IMR-90 (cell line): Measurements from ENCODE around the gene ZNF407. TPM values are rescaled to one million over a fixed set of nuclear protein-coding genes. Genes with fewer than 3 reads are reported as not detected.
A peak's percentile ranks its signal among the peaks of the same experiment; 100 is the strongest.

Experiments
- ATAC-seq: fragments of 200-7000 bp; cut with Tn5 transposase; 2 replicates; pipeline ENCODE4 v1.9.1; 2020; ENCODE audit warnings: low read depth, mild to moderate bottlenecking, moderate library complexity
- BruUV-seq: library from RNA; stranded (reverse); fragments of 400-500 nt; replicated peaks from 2 replicates; lab custom pipeline; 2021; lab: Mats Ljungman, UMichigan
- CTCF ChIA-PET: fragments of 300-600 bp; formaldehyde crosslinking; extraction: SDS; loops from one replicate; lab custom pipeline; 2021; ENCODE audit warnings: antibody characterized with exemption; lab: Yijun Ruan, JAX
- POLR2A ChIA-PET: fragments of 300-600 bp; sonication (Branson Sonifier 250); formaldehyde crosslinking; loops from one replicate; lab custom pipeline; 2022; ENCODE audit warnings: antibody characterized with exemption; ENCODE audit not compliant: unreplicated experiment; lab: Charles Lee
- DNase-seq: peaks from one replicate; pipeline ENCODE4 v3.0.0; 2013
- H2AFZ ChIP-seq: replicated peaks from 2 replicates; pipeline ENCODE3; 2013; ENCODE audit warnings: low read length, mild to moderate bottlenecking; ENCODE audit not compliant: poor library complexity
- H2AK5ac ChIP-seq: 2 replicates; pipeline ENCODE4 v1.6.1; 2013; ENCODE audit warnings: low read depth, low read length, inconsistent platforms
- H2AK9ac ChIP-seq: replicated peaks from 2 replicates; pipeline ENCODE3; 2013; ENCODE audit warnings: mild to moderate bottlenecking, low read depth, low read length, moderate library complexity; ENCODE audit not compliant: poor library complexity
- H2BK120ac ChIP-seq: 2 replicates; pipeline ENCODE4 v1.6.1; 2013; ENCODE audit warnings: low read depth, low read length, inconsistent platforms
- H2BK15ac ChIP-seq: 3 replicates; pipeline ENCODE4 v1.6.1; 2013; ENCODE audit warnings: low read depth, low read length, inconsistent platforms
- H2BK20ac ChIP-seq: 2 replicates; pipeline ENCODE4 v1.6.1; 2013; ENCODE audit warnings: low read depth, mild to moderate bottlenecking, inconsistent platforms, low read length, moderate library complexity
- H2BK5ac ChIP-seq: 2 replicates; pipeline ENCODE4 v1.6.1; 2013; ENCODE audit warnings: mild to moderate bottlenecking, low read depth, low read length, inconsistent platforms; ENCODE audit not compliant: poor library complexity, severe bottlenecking
- H3K14ac ChIP-seq: replicated peaks from 2 replicates; pipeline ENCODE4 v1.6.1; 2013; ENCODE audit warnings: low read depth, low read length, inconsistent platforms
- H3K18ac ChIP-seq: 2 replicates; pipeline ENCODE4 v1.6.1; 2013; ENCODE audit warnings: low read depth, low read length, control low read depth
- H3K23ac ChIP-seq: 2 replicates; pipeline ENCODE4 v1.6.1; 2013; ENCODE audit warnings: low read depth, low read length, inconsistent platforms
- H3K27ac ChIP-seq: 2 replicates; pipeline ENCODE4 v1.5.1; 2013; ENCODE audit warnings: mild to moderate bottlenecking, control low read depth, low read length; ENCODE audit not compliant: insufficient read depth
- H3K27me3 ChIP-seq: 2 replicates; pipeline ENCODE4 v1.6.1; 2013; ENCODE audit warnings: low read length; ENCODE audit not compliant: control insufficient read depth, insufficient read depth
- H3K36me3 ChIP-seq: 2 replicates; pipeline ENCODE4 v1.6.1; 2013; ENCODE audit warnings: low read length, mixed read lengths; ENCODE audit not compliant: control insufficient read depth, insufficient read depth
- H3K4ac ChIP-seq: 2 replicates; pipeline ENCODE4 v1.6.1; 2013; ENCODE audit warnings: low read depth, low read length, inconsistent platforms
- H3K4me1 ChIP-seq: 2 replicates; pipeline ENCODE4 v1.6.1; 2013; ENCODE audit warnings: low read length, mixed read lengths; ENCODE audit not compliant: control insufficient read depth, insufficient read depth
- H3K4me2 ChIP-seq: 2 replicates; pipeline ENCODE4 v1.6.1; 2013; ENCODE audit warnings: low read depth, mild to moderate bottlenecking, control low read depth, low read length, moderate library complexity
- H3K4me3 ChIP-seq: 2 replicates; pipeline ENCODE4 v1.5.1; 2013; ENCODE audit warnings: low read depth, mild to moderate bottlenecking, control low read depth, low read length, moderate library complexity; ENCODE audit not compliant: insufficient read depth
- H3K56ac ChIP-seq: 2 replicates; pipeline ENCODE4 v1.6.1; 2013; ENCODE audit warnings: low read length, inconsistent platforms; ENCODE audit not compliant: insufficient read depth; ENCODE audit errors: extremely low read depth
- H3K79me1 ChIP-seq, 2 experiments: 2 replicates each; pipeline ENCODE4 v1.6.1; 2013; ENCODE audit warnings: low read length in 2 of 2, inconsistent platforms in 1 of 2, low read depth in 1 of 2
- H3K9ac ChIP-seq: 2 replicates; pipeline ENCODE4 v1.6.1; 2013; ENCODE audit warnings: low read depth, low read length, control low read depth
- H3K9me1 ChIP-seq: 2 replicates; pipeline ENCODE4 v1.6.1; 2013; ENCODE audit warnings: low read length, inconsistent platforms; ENCODE audit not compliant: insufficient read depth
- H3K9me3 ChIP-seq: 2 replicates; pipeline ENCODE4 v1.6.1; 2013; ENCODE audit warnings: low read length; ENCODE audit not compliant: control insufficient read depth, insufficient read depth
- H4K20me1 ChIP-seq: 2 replicates; pipeline ENCODE4 v1.6.1; 2013; ENCODE audit warnings: low read length, inconsistent platforms; ENCODE audit not compliant: insufficient read depth
- H4K5ac ChIP-seq: 2 replicates; pipeline ENCODE4 v1.6.1; 2013; ENCODE audit warnings: mild to moderate bottlenecking, low read depth, low read length, control low read depth
- H4K8ac ChIP-seq, 2 experiments: 2 replicates each; pipeline ENCODE4 v1.6.1; 2013; ENCODE audit warnings: low read depth in 2 of 2, low read length in 2 of 2, control low read depth in 1 of 2, inconsistent platforms in 1 of 2
- H4K91ac ChIP-seq: 2 replicates; pipeline ENCODE4 v1.6.1; 2013; ENCODE audit warnings: low read depth, low read length, inconsistent platforms; ENCODE audit not compliant: insufficient read depth
- CHD1 ChIP-seq: IDR thresholded peaks from 2 replicates; pipeline ENCODE4 v1.6.1; 2012; ENCODE audit warnings: low read depth, low read length, improper control_type of control experiment
- RAD21 ChIP-seq: IDR thresholded peaks from 2 replicates; pipeline ENCODE4 v1.6.1; 2012; ENCODE audit warnings: low read length, improper control_type of control experiment
- WGBS, 2 experiments: methylation state at CpG; one replicate each; pipeline versions ENCODE4 v1.1.5 to v1.1.7; 2013; ENCODE audit warnings: missing lambda C conversion rate in 2 of 2; ENCODE audit not compliant: insufficient read length in 1 of 2; ENCODE audit errors: extremely low coverage in 2 of 2; 5-methylcytosine and 5-hydroxymethylcytosine counted together
- dilution Hi-C: fragments of 300-500 bp; cut with HindIII; formaldehyde crosslinking; loops from one replicate; pipeline ENCODE4 v1.14.3; 2018; ENCODE audit warnings: low sequenced_read_pairs; ENCODE audit not compliant: unreplicated experiment
- in situ Hi-C: fragments of 300-500 bp; cut with MboI; formaldehyde crosslinking; loops from 3 replicates; pipeline ENCODE4 v1.14.3; 2019; ENCODE audit warnings: low sequenced_read_pairs, inconsistent platforms, mixed read lengths
- intact Hi-C: fragments of 100-400 bp; cut with micrococcal nuclease; formaldehyde crosslinking; loops from 2 replicates; pipeline ENCODE4 v1.10.0; 2022
- polyA plus RNA-seq, 3 experiments: library from polyadenylated mRNA; depleted of rRNA; stranded (reverse); fragments of >200 nt; gene quantifications; 2 replicates each; pipeline ENCODE4 v1.2.3, GENCODE V29; 2012; ENCODE audit warnings: low replicate concordance in 1 of 3
- total RNA-seq: library from RNA; depleted of rRNA; stranded (reverse); fragments of >200 nt; gene quantifications from 2 replicates; pipeline ENCODE4 v1.2.3, GENCODE V29; 2012
- TF ChIP-seq, protein P1 (sequence below): conservative IDR thresholded peaks from 2 replicates; pipeline ENCODE4 v1.5.1; 2012; ENCODE audit warnings: mild to moderate bottlenecking, low read depth, low read length, improper control_type of control experiment

ZNF407 gene
- total and polyA plus RNA-seq, 2 of the 4 experiments (the other 2 are of a cell fraction), result 3.1 to 20.1 TPM

DNA sequence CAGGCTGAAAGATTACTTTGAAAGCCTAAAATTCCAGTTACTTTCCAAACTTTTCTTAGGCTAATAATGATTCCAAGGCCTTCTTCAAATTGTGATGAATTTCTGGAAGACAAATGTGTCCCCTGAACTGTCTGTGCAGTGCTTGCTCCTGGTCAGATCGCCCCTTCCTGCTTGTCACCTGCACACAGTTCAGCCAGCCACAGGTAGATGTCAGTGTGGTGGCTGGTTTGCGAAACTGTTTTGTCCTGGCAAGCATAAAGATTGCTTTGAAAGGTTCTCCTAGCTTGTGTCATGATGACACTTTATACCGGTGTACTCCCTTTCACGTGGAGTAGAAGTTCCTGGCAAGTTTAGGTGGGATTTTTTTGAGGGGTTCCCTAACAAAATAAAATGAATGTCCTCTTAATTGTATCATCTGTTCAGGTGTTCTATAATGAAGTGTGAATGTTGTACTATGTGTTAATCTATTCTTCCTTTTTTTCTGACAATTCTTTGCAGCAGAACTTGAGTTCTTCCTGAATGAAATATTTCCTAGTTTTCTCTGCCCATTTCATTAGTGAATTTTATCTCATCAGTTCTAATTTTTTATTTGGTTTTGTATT lies 298.8 kb downstream of the ZNF407 start:
- Histone ChIP-seq H2AFZ (no peak overlapping the region), H3K18ac (peak overlapping the region; percentile 16; the same call in 1 of the 2 replicates), H4K20me1 (no peaks in the 10 kb centered on the region), H2BK20ac (no peak overlapping the region), H3K4me2 (no peak overlapping the region), H3K4ac (no peak overlapping the region; the same call in 1 of the 2 replicates), H3K4me3 (no peak overlapping the region), H3K9me1 (peaks cover 7% of the 10 kb centered on the region), H2BK5ac (no peak overlapping the region), H4K91ac (no peak overlapping the region), H3K9me3 (no peaks in the 10 kb centered on the region), H4K5ac (no peak overlapping the region), H2BK15ac (no peak overlapping the region), H3K14ac (no peak overlapping the region), H3K23ac (peak overlapping the region; percentile 42; the same call in 1 of the 2 replicates), H3K27ac (no peak overlapping the region), H3K27me3 (no peaks in the 10 kb centered on the region), H3K79me1 (peaks cover 0 to 5% of the 10 kb centered on the region in 2 experiments; a peak in 1 of 4 replicates), H4K8ac (0 out of 4 replicates have a peak overlapping the region, but pooled peaks of 1 of the 2 experiments have one; percentile 45), H2BK120ac (no peak overlapping the region; the same call in 1 of the 2 replicates), H2AK9ac (no peak overlapping the region), H3K4me1 (peaks cover 7% of the 10 kb centered on the region), H2AK5ac (peak overlapping the region; percentile 75; the same call in 1 of the 2 replicates), H3K56ac (no peak overlapping the region), H3K9ac (no peak overlapping the region), H3K36me3 (peaks cover 1% of the 10 kb centered on the region; the same call in 1 of the 2 replicates)
- no peak for ATAC-seq
- DNase-seq, result peak; percentile 12
- BruUV-seq, result no TSS peak
- in situ Hi-C loops (no loop called here), intact Hi-C loops (loop anchor here (5.0 kb wide), 1 partner anchor 311 kb away; the partner anchor contains the start of gene PTGR3), dilution Hi-C loops (no loop called here)
- 100% methylated on average over 1 of the region's 4 CpGs; no CpG with 5 or more reads in 1 of the 2 experiments for WGBS, 2 experiments
- ChIA-PET POLR2A (no interaction called here), CTCF (no interaction called here)
- peak; percentile 24; the same call in 1 of the 2 replicates for TF ChIP-seq RAD21
- no peak for TF ChIP-seq CHD1
- TF ChIP-seq, protein P1, sequence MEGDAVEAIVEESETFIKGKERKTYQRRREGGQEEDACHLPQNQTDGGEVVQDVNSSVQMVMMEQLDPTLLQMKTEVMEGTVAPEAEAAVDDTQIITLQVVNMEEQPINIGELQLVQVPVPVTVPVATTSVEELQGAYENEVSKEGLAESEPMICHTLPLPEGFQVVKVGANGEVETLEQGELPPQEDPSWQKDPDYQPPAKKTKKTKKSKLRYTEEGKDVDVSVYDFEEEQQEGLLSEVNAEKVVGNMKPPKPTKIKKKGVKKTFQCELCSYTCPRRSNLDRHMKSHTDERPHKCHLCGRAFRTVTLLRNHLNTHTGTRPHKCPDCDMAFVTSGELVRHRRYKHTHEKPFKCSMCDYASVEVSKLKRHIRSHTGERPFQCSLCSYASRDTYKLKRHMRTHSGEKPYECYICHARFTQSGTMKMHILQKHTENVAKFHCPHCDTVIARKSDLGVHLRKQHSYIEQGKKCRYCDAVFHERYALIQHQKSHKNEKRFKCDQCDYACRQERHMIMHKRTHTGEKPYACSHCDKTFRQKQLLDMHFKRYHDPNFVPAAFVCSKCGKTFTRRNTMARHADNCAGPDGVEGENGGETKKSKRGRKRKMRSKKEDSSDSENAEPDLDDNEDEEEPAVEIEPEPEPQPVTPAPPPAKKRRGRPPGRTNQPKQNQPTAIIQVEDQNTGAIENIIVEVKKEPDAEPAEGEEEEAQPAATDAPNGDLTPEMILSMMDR, result 0 out of 2 replicates have a peak, but pooled peaks have one; percentile 11
